HCT116 (cell line): ENCODE data around the gene C6orf132. TPM values are rescaled to one million over a fixed set of nuclear protein-coding genes. Genes with fewer than 3 reads are reported as not detected.

Source experiments
- ATAC-seq: fragments of 200-7000 bp; cut with Tn5 transposase; 2 replicates; pipeline ENCODE4 v1.9.1; 2020; ENCODE audit warnings: mild to moderate bottlenecking, moderate library complexity
- BruUV-seq: library from RNA; stranded (reverse); fragments of 400-500 nt; replicated peaks from 2 replicates; lab custom pipeline; 2021; lab: Mats Ljungman, UMichigan
- CTCF ChIA-PET: fragments of 300-600 bp; sonication (Branson Sonifier 250); formaldehyde crosslinking; loops from one replicate; lab custom pipeline; 2021; ENCODE audit warnings: antibody characterized with exemption; lab: Charles Lee
- POLR2A ChIA-PET: fragments of 300-600, 350-600 bp; sonication (Branson Sonifier 250); formaldehyde crosslinking; loops from one replicate; lab custom pipeline; 2021; ENCODE audit warnings: antibody characterized with exemption; lab: Charles Lee
- RAD21 ChIA-PET, 2 experiments: fragments of 300-600 bp; sonication (Branson Sonifier 250); formaldehyde crosslinking; loops; one replicate each; lab custom pipeline; 2023; ENCODE audit warnings: low total read pairs in 2 of 2; ENCODE audit not compliant: uncharacterized antibody in 2 of 2, unreplicated experiment in 2 of 2, low non-redundant PET in 1 of 2; lab: Charles Lee
- DNase-seq: peaks from one replicate; pipeline ENCODE4 v3.0.0-alpha.2; 2010; ENCODE audit warnings: low read depth, low spot score
- H2AFZ ChIP-seq: fragments of 200-600 bp; shearing (Covaris generic), sonication (generic); 2 replicates; pipeline ENCODE4 v1.6.1; 2017; ENCODE audit warnings: low read depth, mixed run types, mixed read lengths, antibody characterized with exemption, low read length; ENCODE audit not compliant: poor library complexity, severe bottlenecking
- H3K27ac ChIP-seq: 2 replicates; pipeline ENCODE4 v1.5.1; 2012; ENCODE audit warnings: low read depth, low read length
- H3K27me3 ChIP-seq: fragments of 200-600 bp; sonication (generic); 2 replicates; pipeline ENCODE4 v1.6.1; 2016; ENCODE audit warnings: mixed run types, low read length, mixed read lengths; ENCODE audit not compliant: insufficient read depth
- H3K36me3 ChIP-seq, 2 experiments: fragments of 200-500 bp in 1 of 2; fragments of 200-600 bp in 1 of 2; sonication (Bioruptor generic) in 1 of 2; sonication (generic) in 1 of 2; 2 replicates each; pipeline versions ENCODE4 v1.5.1 to v1.6.1; 2014 to 2016; ENCODE audit warnings: low read length in 2 of 2, inconsistent platforms in 1 of 2, mixed read lengths in 1 of 2, mixed run types in 1 of 2; ENCODE audit not compliant: insufficient read depth in 2 of 2, control insufficient read depth in 1 of 2
- H3K4me1 ChIP-seq, 2 experiments: fragments of 200-600 bp in 1 of 2; sonication (generic) in 1 of 2; 2 replicates each; pipeline versions ENCODE4 v1.5.1 to v1.6.1; 2012 to 2017; ENCODE audit warnings: low read length in 2 of 2, inconsistent platforms in 1 of 2, mild to moderate bottlenecking in 1 of 2, mixed read lengths in 1 of 2, mixed run types in 1 of 2, moderate library complexity in 1 of 2; ENCODE audit not compliant: insufficient read depth in 2 of 2, control insufficient read depth in 1 of 2
- H3K4me2 ChIP-seq: fragments of 200-600 bp; sonication (generic); 2 replicates; pipeline ENCODE4 v1.6.1; 2017; ENCODE audit warnings: mixed run types, low read length, mixed read lengths
- H3K4me3 ChIP-seq, 2 experiments: fragments of 200-600 bp in 1 of 2; sonication (generic) in 1 of 2; replicated peaks in 1 of 2; 2 replicates each; pipeline ENCODE4 v1.5.1; 2011 to 2016; ENCODE audit warnings: low read length in 2 of 2, control low read depth in 1 of 2, low read depth in 1 of 2, mild to moderate bottlenecking in 1 of 2, mixed read lengths in 1 of 2, mixed run types in 1 of 2
- H3K79me2 ChIP-seq: fragments of 200-600 bp; sonication (generic); 2 replicates; pipeline ENCODE4 v1.6.1; 2017; ENCODE audit warnings: mild to moderate bottlenecking, mixed run types, low read length, moderate library complexity, mixed read lengths; ENCODE audit not compliant: insufficient read depth
- H3K9ac ChIP-seq: fragments of 200-600 bp; sonication (generic); 2 replicates; pipeline ENCODE4 v1.6.1; 2016; ENCODE audit warnings: low read length, mixed read lengths
- H3K9me2 ChIP-seq: fragments of 200-600 bp; sonication (generic), shearing (Covaris generic); 2 replicates; pipeline ENCODE4 v1.6.1; 2017; ENCODE audit warnings: mixed run types, mild to moderate bottlenecking, moderate library complexity; ENCODE audit not compliant: insufficient read depth
- H3K9me3 ChIP-seq, 2 experiments: fragments of 200-500 bp in 1 of 2; fragments of 200-600 bp in 1 of 2; sonication (Bioruptor generic) in 1 of 2; sonication (generic) in 1 of 2; 2 replicates each; pipeline ENCODE4 v1.6.1; 2014 to 2017; ENCODE audit warnings: low read length in 2 of 2, mixed read lengths in 2 of 2, inconsistent platforms in 1 of 2, low read depth in 1 of 2, mild to moderate bottlenecking in 1 of 2, mixed run types in 1 of 2, moderate library complexity in 1 of 2; ENCODE audit not compliant: control insufficient read depth in 1 of 2, insufficient read depth in 1 of 2
- H4K20me1 ChIP-seq: fragments of 200-600 bp; sonication (generic), shearing (Covaris generic); 2 replicates; pipeline ENCODE4 v1.6.1; 2017; ENCODE audit warnings: mixed run types, mild to moderate bottlenecking, moderate library complexity; ENCODE audit not compliant: insufficient read depth
- CBX3 ChIP-seq: IDR thresholded peaks from 2 replicates; pipeline ENCODE4 v1.6.1; 2012; ENCODE audit warnings: low read depth
- CEBPB ChIP-seq: IDR thresholded peaks from 2 replicates; pipeline ENCODE4 v1.6.1; 2012; ENCODE audit warnings: low read depth
- FOSL1 ChIP-seq: IDR thresholded peaks from 2 replicates; pipeline ENCODE4 v1.6.1; 2012; ENCODE audit warnings: low read depth
- YY1 ChIP-seq: IDR thresholded peaks from 2 replicates; pipeline ENCODE4 v1.6.1; 2011; ENCODE audit warnings: low read length, low read depth, moderate library complexity, mild to moderate bottlenecking; ENCODE audit not compliant: insufficient replicate concordance; ENCODE audit errors: extremely low read depth
- intact Hi-C: fragments of 100-400 bp; cut with micrococcal nuclease; formaldehyde crosslinking; loops from 2 replicates; pipeline ENCODE4 v1.10.0; 2022
- total RNA-seq: library from RNA; stranded (reverse); gene quantifications from one replicate; pipeline ENCODE4 v1.2.1, GENCODE V29; 2021; ENCODE audit not compliant: unreplicated experiment

The C6orf132 gene
- total RNA-seq, 1 experiment from 2014 or later, result 18.9 TPM

DNA sequence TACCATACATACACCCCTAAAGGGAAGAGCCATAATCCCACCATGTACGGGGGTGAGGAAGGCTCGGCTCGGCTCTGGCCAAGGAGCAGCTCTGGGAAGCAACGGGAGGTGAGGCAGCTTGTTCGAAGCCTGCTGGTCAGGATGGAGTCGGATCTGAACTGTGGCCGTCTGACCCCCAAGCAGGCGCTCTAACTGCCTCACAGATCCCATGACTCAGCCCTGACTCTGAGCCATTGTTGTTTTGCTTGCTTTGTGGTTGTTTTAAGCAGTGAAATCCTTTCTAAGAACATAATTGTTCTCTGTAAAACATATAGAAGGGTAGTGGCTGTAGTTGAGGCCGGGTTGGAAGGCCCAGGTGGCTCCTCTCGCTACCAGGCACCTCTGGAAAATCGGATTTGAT is 10.9 kb downstream of the C6orf132 start:
- Histone ChIP-seq H3K36me3 (peaks cover 12 to 30% of the 10 kb centered on the region in 2 experiments; a peak in 2 of 4 replicates), H3K79me2 (peaks cover 41% of the 10 kb centered on the region), H3K9ac (peak overlapping the region; percentile 47), H3K27me3 (no peaks in the 10 kb centered on the region), H2AFZ (no peak overlapping the region), H3K9me3 (no peaks in the 10 kb centered on the region), H3K4me1 (peaks cover 17 to 46% of the 10 kb centered on the region in 2 experiments), H3K27ac (peak overlapping the region; percentile 7; the same call in 1 of the 2 replicates), H3K4me2 (peak overlapping the region; percentile 58)
- POLR2A ChIA-PET, result no interaction called here
- no TSS peak for BruUV-seq
- no peak for DNase-seq
- TF ChIP-seq CBX3 (no peak), FOSL1 (peak; percentile 36; the same call in 1 of the 2 replicates)
- TF ChIP-seq, all 23 proteins: peak for 1
- ChIA-PET CTCF (no interaction called here), RAD21 (no interaction called here)
- ATAC-seq, result peak; percentile 46
- no peaks in the 10 kb centered on the region for H3K9me2 ChIP-seq
- no peaks in the 10 kb centered on the region for H4K20me1 ChIP-seq
- H3K4me3 ChIP-seq, result no peak overlapping the region
- intact Hi-C loops, result no loop called here

GRCh38 chr6:42129360-42129676 is 13.1 kb downstream of the C6orf132 start:
- Histone ChIP-seq H3K4me1 (peaks cover 4 to 38% of the 10 kb centered on the region in 2 experiments; a peak in 3 of 4 replicates), H3K4me3 (no peak overlapping the region), H3K79me2 (peaks cover 24% of the 10 kb centered on the region; the same call in 1 of the 2 replicates), H3K9me2 (no peaks in the 10 kb centered on the region), H3K9me3 (no peaks in the 10 kb centered on the region), H3K9ac (no peak overlapping the region), H2AFZ (no peak overlapping the region), H3K27me3 (no peaks in the 10 kb centered on the region), H4K20me1 (no peaks in the 10 kb centered on the region), H3K36me3 (peaks cover 17 to 36% of the 10 kb centered on the region in 2 experiments; a peak in 2 of 4 replicates), H3K27ac (no peak overlapping the region), H3K4me2 (no peak overlapping the region)
- intact Hi-C loops, result no loop called here
- no peak for DNase-seq
- ChIA-PET CTCF (no interaction called here), RAD21 (no interaction called here), POLR2A (no interaction called here)
- TF ChIP-seq CEBPB (no peak), YY1 (no peak), CBX3 (no peak)
- BruUV-seq, result no TSS peak
- ATAC-seq, result no peak
